ENCODE data around the gene LOXL1.

LOXL1 gene

DNA sequence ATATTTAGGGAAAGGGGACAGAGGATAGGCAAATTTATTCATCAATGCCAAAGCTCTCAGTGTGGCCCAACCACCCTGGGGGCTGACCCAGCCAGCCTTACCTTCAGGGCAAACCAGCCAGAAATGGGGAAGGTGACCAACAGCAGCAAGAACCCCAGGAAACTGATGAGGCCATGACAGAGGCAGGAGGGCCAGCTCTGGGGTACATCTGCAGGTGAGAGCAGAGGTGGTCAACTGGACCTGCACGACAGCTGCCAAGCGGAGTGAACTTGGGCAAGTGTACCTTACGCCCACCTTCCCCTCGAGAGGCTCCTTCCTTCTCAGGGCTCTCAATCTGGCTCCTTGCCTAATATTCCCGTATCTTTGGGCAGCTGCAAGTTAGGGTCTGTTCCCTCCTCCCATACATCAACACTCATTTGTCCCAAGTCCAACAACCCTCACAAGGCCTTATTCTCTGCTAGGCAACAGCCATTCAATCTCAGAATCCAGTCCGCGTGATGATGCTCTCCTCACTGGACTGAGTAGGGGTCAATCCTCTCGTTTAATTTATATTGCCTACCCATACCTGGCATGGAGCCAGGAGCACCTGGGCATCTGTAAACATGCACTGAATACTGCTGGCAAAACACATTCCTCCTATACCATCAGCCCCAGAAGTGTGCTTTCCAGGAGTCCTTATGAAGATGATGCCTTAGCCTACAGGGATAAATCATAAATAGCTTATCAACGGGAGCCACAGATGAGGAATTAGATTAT lies 64.2 kb downstream of the LOXL1 start:
- Histone ChIP-seq H3K36me3 (ENCODE audit: control insufficient read depth in 1 of 2, insufficient read depth in 2 of 2, low read depth in 1 of 2, low read length in 2 of 2) (peaks cover 15 to 17% of the 10 kb centered on the region in 2 experiments), H3K4me1 (ENCODE audit: control insufficient read depth, insufficient read depth, low read depth, low read length) (peaks cover 60% of the 10 kb centered on the region), H3K9me3 (ENCODE audit: control insufficient read depth, low read length) (no peaks in the 10 kb centered on the region), H3K4me3 (ENCODE audit: insufficient read depth in 1 of 2, low read depth in 1 of 2, low read length in 2 of 2) (peak overlapping the region in 1 of 2 experiments; percentile 84), H2BK5ac (ENCODE audit: low read depth, low read length, poor library complexity, severe bottlenecking) (peak overlapping the region; percentile 15), H3K4me2 (ENCODE audit: low read length, poor library complexity, severe bottlenecking) (no peak overlapping the region), H3K18ac (ENCODE audit: low read depth in 1 of 2, low read length in 2 of 2) (peak overlapping the region; percentile 49 to 77), H2BK15ac (ENCODE audit: low read depth, poor library complexity, severe bottlenecking) (peak overlapping the region; percentile 68), H3K4ac (ENCODE audit: low read depth in 1 of 2, low read length in 2 of 2) (peak overlapping the region; percentile 48 to 71), H4K91ac (ENCODE audit: low read length) (peak overlapping the region; percentile 65), H2AFZ (ENCODE audit: low read depth, low read length) (no peak overlapping the region), H2BK12ac (ENCODE audit: low read length in 2 of 2) (peak overlapping the region; percentile 95 to 96), H3K79me1 (replicated peaks; ENCODE audit: low read length, poor library complexity, severe bottlenecking) (peaks cover 19% of the 10 kb centered on the region), H3K27ac (ENCODE audit: low read length, poor library complexity, severe bottlenecking) (peak overlapping the region; percentile 99), H3K27me3 (ENCODE audit: control insufficient read depth in 1 of 2, insufficient read depth in 1 of 2, low read length in 2 of 2) (no peaks in the 10 kb centered on the region), H3K23ac (ENCODE audit: low read length in 2 of 2) (peak overlapping the region in 1 of 2 experiments; percentile 42), H3K14ac (ENCODE audit: low read length in 2 of 2) (no peak overlapping the region), H3K9ac (ENCODE audit: low read length) (peak overlapping the region; percentile 86), H2AK5ac (ENCODE audit: low read length, severe bottlenecking) (peak overlapping the region; percentile 95), H2BK120ac (ENCODE audit: low read depth, low read length) (peak overlapping the region; percentile 59), H4K8ac (ENCODE audit: low read length) (peak overlapping the region; percentile 66)
- 92% methylated on average over 9 of the region's 9 CpGs for WGBS
- no peak for DNase-seq

DNA sequence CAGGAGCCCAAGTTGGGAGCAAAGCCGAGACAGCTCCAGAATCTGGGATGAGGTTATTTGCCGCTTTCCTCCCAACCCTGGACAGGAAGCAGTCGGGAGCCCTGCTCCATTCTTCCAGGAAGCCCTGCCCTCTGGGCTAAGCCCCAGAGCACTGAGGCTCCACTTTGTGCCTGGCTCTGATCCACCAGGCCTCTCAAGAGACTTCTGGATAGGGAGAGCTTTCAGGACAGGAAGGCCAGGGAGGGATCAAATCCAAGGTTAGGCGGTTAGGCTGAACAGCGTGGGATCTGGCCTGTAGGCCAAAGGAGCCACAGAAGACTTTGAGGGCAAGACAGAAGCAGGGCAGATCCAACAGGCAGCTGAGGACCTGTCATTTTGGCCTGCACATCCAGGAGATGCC lies 65.0 kb downstream of the LOXL1 start:
- peak overlapping the region; percentile 73 to 84 for H3K4me3 ChIP-seq (ENCODE audit: insufficient read depth in 1 of 2, low read depth in 1 of 2, low read length in 2 of 2)
- peak overlapping the region; percentile 53 for H3K27ac ChIP-seq (ENCODE audit: low read length, poor library complexity, severe bottlenecking)
- H2BK12ac ChIP-seq (ENCODE audit: low read length in 2 of 2): peak overlapping the region; percentile 11 to 51
- H2BK120ac ChIP-seq (ENCODE audit: low read depth, low read length): peak overlapping the region; percentile 11
- H3K9me3 ChIP-seq (ENCODE audit: control insufficient read depth, low read length): no peaks in the 10 kb centered on the region
- peak overlapping the region in 1 of 2 experiments; percentile 79 for H3K4ac ChIP-seq (ENCODE audit: low read depth in 1 of 2, low read length in 2 of 2)
- H3K9ac ChIP-seq (ENCODE audit: low read length): peak overlapping the region; percentile 86
- H2AFZ ChIP-seq (ENCODE audit: low read depth, low read length): no peak overlapping the region
- H3K4me2 ChIP-seq (ENCODE audit: low read length, poor library complexity, severe bottlenecking): peak overlapping the region; percentile 91
- no peak overlapping the region for H3K14ac ChIP-seq (ENCODE audit: low read length in 2 of 2)
- peaks cover 14 to 19% of the 10 kb centered on the region in 2 experiments for H3K36me3 ChIP-seq (ENCODE audit: control insufficient read depth in 1 of 2, insufficient read depth in 2 of 2, low read depth in 1 of 2, low read length in 2 of 2)
- peak overlapping the region; percentile 85 for H4K8ac ChIP-seq (ENCODE audit: low read length)
- H3K4me1 ChIP-seq (ENCODE audit: control insufficient read depth, insufficient read depth, low read depth, low read length): peaks cover 53% of the 10 kb centered on the region
- H2BK15ac ChIP-seq (ENCODE audit: low read depth, poor library complexity, severe bottlenecking): no peak overlapping the region
- no peak overlapping the region for H4K91ac ChIP-seq (ENCODE audit: low read length)
- WGBS: 62% methylated on average over 5 of the region's 5 CpGs
- no peak overlapping the region for H3K18ac ChIP-seq (ENCODE audit: low read depth in 1 of 2, low read length in 2 of 2)
- H2BK5ac ChIP-seq (ENCODE audit: low read depth, low read length, poor library complexity, severe bottlenecking): peak overlapping the region; percentile 63
- peak overlapping the region in 1 of 2 experiments; percentile 23 for H3K23ac ChIP-seq (ENCODE audit: low read length in 2 of 2)
- peaks cover 17% of the 10 kb centered on the region for H3K79me1 ChIP-seq (replicated peaks; ENCODE audit: low read length, poor library complexity, severe bottlenecking)
- H2AK5ac ChIP-seq (ENCODE audit: low read length, severe bottlenecking): peak overlapping the region; percentile 80
- peak; percentile 45 for DNase-seq
- H3K27me3 ChIP-seq (ENCODE audit: control insufficient read depth in 1 of 2, insufficient read depth in 1 of 2, low read length in 2 of 2): no peaks in the 10 kb centered on the region

DNA sequence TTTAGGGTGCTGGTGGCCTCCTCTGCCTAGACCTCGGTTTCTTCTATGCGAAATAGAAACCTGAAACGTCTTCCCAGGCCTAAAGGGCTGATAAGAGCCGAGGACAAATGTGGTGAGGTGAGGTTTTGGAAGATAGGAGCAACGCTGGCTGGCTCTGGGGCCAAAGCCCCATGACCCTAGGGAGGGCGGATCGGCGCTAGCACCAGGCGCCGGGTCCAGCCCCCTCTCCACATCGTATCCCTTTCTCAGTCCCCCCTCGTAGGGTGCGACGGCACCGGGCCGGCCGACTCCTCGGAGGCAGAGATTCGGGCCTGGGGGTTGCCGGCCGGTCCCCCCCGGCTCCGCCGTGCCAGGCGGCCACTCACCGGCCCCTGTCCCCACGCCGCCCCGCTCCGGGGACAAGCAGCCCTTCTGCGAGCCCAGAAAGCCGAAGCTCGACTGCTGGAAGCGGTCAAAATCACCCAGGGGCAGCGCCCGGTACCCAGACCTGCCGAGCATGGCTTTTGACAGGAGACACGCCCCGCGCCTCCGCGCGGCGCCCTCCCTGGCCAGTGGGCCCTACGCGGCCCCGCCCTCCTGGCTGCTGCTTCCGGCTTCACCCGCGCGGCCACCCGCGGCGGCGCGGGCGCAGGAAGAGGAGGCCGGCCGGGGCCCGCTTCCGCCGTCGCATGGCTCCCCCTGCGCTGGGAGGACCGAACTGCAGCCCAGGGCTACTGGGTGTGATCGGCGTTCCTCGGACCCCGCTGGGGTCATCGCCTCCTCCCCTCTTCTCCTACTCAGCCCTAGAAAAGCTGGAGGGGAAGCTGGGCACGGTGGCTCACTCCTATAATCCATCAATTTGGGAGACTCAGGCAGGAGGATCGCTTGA lies 65.7 kb downstream of the LOXL1 start, which contains the start of gene STOML1:
Gene STOML1 (minus strand): TSS at position 570 of the 868 bp plus-strand sequence. CDS start 72 bp downstream, at position 498.
- H4K91ac ChIP-seq (ENCODE audit: low read length): peak within 1 kb of the TSS; percentile 60

More for the DNA sequence above, 65.7 kb downstream of the LOXL1 start, which contains the start of gene STOML1:
- Histone ChIP-seq H3K23ac (ENCODE audit: low read length in 2 of 2) (peak within 1 kb of the TSS in 1 of 2 experiments; percentile 23), H3K4me3 (ENCODE audit: insufficient read depth in 1 of 2, low read depth in 1 of 2, low read length in 2 of 2) (peak within 1 kb of the TSS; percentile 73 to 84), H3K9me3 (ENCODE audit: control insufficient read depth, low read length) (no peaks in the 10 kb centered on the region), H3K27me3 (ENCODE audit: control insufficient read depth in 1 of 2, insufficient read depth in 1 of 2, low read length in 2 of 2) (no peaks in the 10 kb centered on the region), H3K4me1 (ENCODE audit: control insufficient read depth, insufficient read depth, low read depth, low read length) (peaks cover 46% of the 10 kb centered on the region), H2AFZ (ENCODE audit: low read depth, low read length) (no peak within 1 kb of the TSS), H2BK5ac (ENCODE audit: low read depth, low read length, poor library complexity, severe bottlenecking) (peak within 1 kb of the TSS; percentile 63), H2BK12ac (ENCODE audit: low read length in 2 of 2) (peak within 1 kb of the TSS; percentile 11 to 51), H3K18ac (ENCODE audit: low read depth in 1 of 2, low read length in 2 of 2) (peak within 1 kb of the TSS; percentile 55 to 65), H3K27ac (ENCODE audit: low read length, poor library complexity, severe bottlenecking) (peak within 1 kb of the TSS; percentile 53), H3K9ac (ENCODE audit: low read length) (peak within 1 kb of the TSS; percentile 86), H3K36me3 (ENCODE audit: control insufficient read depth in 1 of 2, insufficient read depth in 2 of 2, low read depth in 1 of 2, low read length in 2 of 2) (peaks cover 11 to 21% of the 10 kb centered on the region in 2 experiments), H2AK5ac (ENCODE audit: low read length, severe bottlenecking) (peak within 1 kb of the TSS; percentile 80), H2BK15ac (ENCODE audit: low read depth, poor library complexity, severe bottlenecking) (peak within 1 kb of the TSS; percentile 97), H3K4ac (ENCODE audit: low read depth in 1 of 2, low read length in 2 of 2) (peak within 1 kb of the TSS in 1 of 2 experiments; percentile 79), H2BK120ac (ENCODE audit: low read depth, low read length) (peak within 1 kb of the TSS; percentile 56), H3K79me1 (replicated peaks; ENCODE audit: low read length, poor library complexity, severe bottlenecking) (peaks cover 17% of the 10 kb centered on the region), H3K14ac (ENCODE audit: low read length in 2 of 2) (peak within 1 kb of the TSS in 1 of 2 experiments; percentile 41), H4K8ac (ENCODE audit: low read length) (peak within 1 kb of the TSS; percentile 85), H3K4me2 (ENCODE audit: low read length, poor library complexity, severe bottlenecking) (peak within 1 kb of the TSS; percentile 91)
- DNase-seq: peak; percentile 92
- under 1% methylated on average over 68 of the region's 72 CpGs for WGBS

Data from mesenchymal stem cell (in vitro differentiated cells and primary cell).